Choroid plexus epithelial cell (primary cell): ENCODE measurements around the gene VEGFA.

Experiments used
- DNase-seq: peaks from one replicate; pipeline ENCODE4 v3.0.0-alpha.2; 2010; ENCODE audit warnings: low read depth
- H3K4me3 ChIP-seq: 2 replicates; pipeline ENCODE4 v1.5.1; 2011; ENCODE audit warnings: low read depth, mild to moderate bottlenecking, control low read depth, low read length, moderate library complexity
- CTCF ChIP-seq: conservative IDR thresholded peaks from 2 replicates; pipeline ENCODE4 v1.5.1; 2011; ENCODE audit warnings: low read depth, mild to moderate bottlenecking, control low read depth, inconsistent platforms, low read length, moderate library complexity

VEGFA gene

GRCh38 chr6:43742931-43743632 is 26.9 kb upstream of the VEGFA start:
- TF ChIP-seq CTCF, result no peak
- no peak for DNase-seq

GRCh38 chr6:43743682-43744381 is 26.2 kb upstream of the VEGFA start:
- no peak overlapping the region for H3K4me3 ChIP-seq
- no peak for DNase-seq
- no peak for TF ChIP-seq CTCF

More at GRCh38 chr6:43742931-43743632, 26.9 kb upstream of the VEGFA start:
- no peak overlapping the region for H3K4me3 ChIP-seq

- H3K4me3 ChIP-seq, result no peak overlapping the region
- TF ChIP-seq CTCF, result no peak
- no peak for DNase-seq
These were observed 25.5 kb upstream of the VEGFA start for GRCh38 chr6:43744491-43744890.

- no peak overlapping the region for H3K4me3 ChIP-seq
- TF ChIP-seq CTCF, result no peak
- no peak for DNase-seq
These were observed 24.9 kb upstream of the VEGFA start for GRCh38 chr6:43744931-43745727.

GRCh38 chr6:43746071-43746470 is 23.9 kb upstream of the VEGFA start:
- no peak for TF ChIP-seq CTCF
- DNase-seq, result no peak
- no peak overlapping the region for H3K4me3 ChIP-seq

GRCh38 chr6:43746613-43747102 is 23.4 kb upstream of the VEGFA start:
- H3K4me3 ChIP-seq, result no peak overlapping the region
- DNase-seq, result no peak
- no peak for TF ChIP-seq CTCF
